Hepatocyte (in vitro differentiated cells): ENCODE data around the gene PLEKHA8.

Experiments
- CTCF ChIP-seq: fragments of 200-600 bp; sonication (generic); IDR thresholded peaks from 2 replicates; pipeline ENCODE4 v1.5.1; 2016; ENCODE audit warnings: antibody characterized with exemption, mild to moderate bottlenecking; ENCODE audit not compliant: poor library complexity
- EZH2 ChIP-seq: fragments of 200-600 bp; sonication (generic); IDR thresholded peaks from 2 replicates; pipeline ENCODE4 v1.6.1; 2016; ENCODE audit warnings: antibody characterized with exemption, mild to moderate bottlenecking, borderline replicate concordance
- EZH2phosphoT487 ChIP-seq: fragments of 200-600 bp; sonication (generic); IDR thresholded peaks from one replicate; pipeline ENCODE4 v1.6.1; 2018; ENCODE audit warnings: antibody characterized with exemption, mild to moderate bottlenecking, low read depth, moderate library complexity; ENCODE audit not compliant: unreplicated experiment, severe bottlenecking

DNA sequence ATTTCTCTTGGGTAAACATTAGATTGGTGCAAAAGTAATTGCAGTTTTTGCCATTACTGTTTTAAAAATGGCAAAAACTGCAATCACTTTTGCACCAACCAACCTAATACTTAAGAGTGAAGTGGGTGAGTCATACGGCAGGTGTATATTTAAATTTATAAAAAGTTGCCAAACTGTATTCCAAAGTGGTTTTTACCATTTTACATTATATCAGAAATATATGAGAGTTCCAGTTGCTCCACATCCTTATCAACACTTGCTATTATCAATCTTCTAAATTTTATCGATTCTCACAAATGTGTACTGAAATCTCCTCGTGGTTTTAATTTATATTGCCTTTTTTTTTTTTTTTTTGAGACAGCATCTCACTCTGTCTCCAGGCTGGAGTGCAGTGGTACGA lies 35.1 kb upstream of the PLEKHA8 start:
- TF ChIP-seq EZH2 (no peak), CTCF (no peak), EZH2phosphoT487 (no peak)
